GM10266 (cell line): ENCODE data around the gene RBMS3.
"Not testable (repeated sequence)": the region's sequence is repeated elsewhere in the genome, so short reads cannot be mapped to it uniquely, and the experiment has no call there.

Experiments used
- DNase-seq: peaks from one replicate; pipeline ENCODE4 v3.0.0; 2012; ENCODE audit errors: extremely low spot score
- CTCF ChIP-seq: IDR thresholded peaks from 2 replicates; pipeline ENCODE4 v1.5.1; 2012; ENCODE audit warnings: mild to moderate bottlenecking, low read depth; ENCODE audit not compliant: control insufficient read depth, insufficient read depth; ENCODE audit errors: missing control alignments

Gene RBMS3

DNA sequence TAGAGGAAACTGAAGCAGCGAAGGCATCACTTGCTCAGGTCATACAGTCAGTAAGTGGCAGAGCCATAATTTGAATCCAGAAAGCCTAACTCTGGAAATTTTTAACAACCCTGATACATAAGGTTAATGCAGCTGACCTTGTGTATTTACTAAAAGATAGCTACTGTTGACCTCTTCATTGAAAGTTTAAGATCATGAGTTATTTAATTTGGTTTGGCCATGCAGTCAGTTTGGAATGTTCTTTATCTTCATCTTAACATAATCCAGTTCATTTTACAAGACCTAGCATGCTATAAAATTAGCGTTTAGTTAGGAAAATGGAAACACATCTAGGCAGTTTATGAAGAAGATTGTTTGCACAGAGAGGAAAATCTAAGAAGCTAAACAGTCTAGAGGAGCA, 240.9 kb downstream of the RBMS3 start:
- TF ChIP-seq CTCF: no peak
- no peak for DNase-seq

DNA sequence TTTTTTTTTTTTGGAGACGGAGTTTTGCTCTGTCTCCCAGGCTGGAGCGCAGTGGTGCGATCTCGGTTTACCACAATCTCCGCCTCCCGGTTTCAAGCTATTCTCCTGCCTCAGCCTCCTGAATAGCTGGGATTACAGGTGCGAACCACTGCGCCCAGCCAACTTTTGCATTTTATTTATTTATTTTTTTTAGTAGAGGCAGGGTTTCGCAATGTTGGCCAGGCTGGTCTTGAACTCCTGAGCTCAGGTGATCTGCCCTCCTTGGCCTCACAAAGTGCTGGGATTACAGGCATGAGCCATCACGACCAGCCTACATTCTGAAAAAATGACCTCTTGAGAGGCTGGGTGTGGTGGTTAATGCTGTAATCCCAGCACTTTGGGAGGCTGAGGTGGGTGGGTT, 243.6 kb downstream of the RBMS3 start:
- not testable (repeated sequence) for DNase-seq

DNA sequence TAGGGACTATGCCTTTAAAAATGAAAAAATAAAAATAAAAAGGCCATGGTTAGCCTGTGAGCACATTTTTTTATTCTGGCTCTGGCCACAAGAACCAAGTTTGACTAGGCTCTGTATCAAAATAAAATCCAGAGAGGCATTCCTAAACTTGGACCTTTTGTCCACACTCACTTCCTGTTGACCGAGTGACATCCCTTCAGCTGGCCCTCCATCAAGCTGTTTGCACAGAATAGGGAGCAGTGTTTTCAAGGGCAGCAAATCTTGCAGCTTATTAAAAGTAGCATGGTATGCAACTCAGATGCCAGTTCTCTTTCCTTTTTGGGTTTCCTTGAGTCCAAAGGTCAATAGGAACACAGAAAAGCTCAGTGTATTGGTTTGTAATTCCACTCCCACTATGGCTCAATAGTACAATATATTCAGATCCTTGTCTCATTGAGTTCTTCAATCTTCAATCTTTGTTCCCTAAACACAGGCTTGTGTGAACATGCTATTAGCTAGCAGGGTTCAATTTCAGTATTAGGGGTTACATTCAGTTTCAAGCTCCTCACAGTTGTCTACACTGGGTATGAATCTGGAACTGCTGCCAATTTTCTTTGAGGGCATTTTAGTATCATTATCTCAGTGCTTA, 244.5 kb downstream of the RBMS3 start:
- no peak for DNase-seq
- no peak for TF ChIP-seq CTCF

GRCh38 chr3:29527246-29527645, 246.4 kb downstream of the RBMS3 start:
- no peak for TF ChIP-seq CTCF
- no peak for DNase-seq

DNA sequence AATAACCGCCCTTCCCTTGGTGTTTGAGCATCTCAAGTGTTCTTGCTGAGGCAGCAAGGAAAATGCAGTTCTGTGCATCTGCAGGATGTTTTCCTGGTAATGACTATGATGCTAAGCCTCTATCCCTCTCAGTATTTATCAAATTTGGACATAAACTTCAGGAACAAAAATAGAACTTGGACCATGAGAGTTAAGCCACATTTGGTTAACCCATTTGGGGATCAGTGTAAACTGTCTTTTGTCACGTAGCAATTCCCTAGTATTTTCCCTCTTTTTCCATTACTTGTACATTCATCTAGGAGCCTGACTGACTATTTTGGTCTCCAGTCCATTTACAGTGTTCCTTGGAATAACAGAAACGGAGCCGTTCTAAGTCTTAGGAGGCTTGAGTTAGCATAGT, 250.8 kb downstream of the RBMS3 start:
- no peak for TF ChIP-seq CTCF
- no peak for DNase-seq

DNA sequence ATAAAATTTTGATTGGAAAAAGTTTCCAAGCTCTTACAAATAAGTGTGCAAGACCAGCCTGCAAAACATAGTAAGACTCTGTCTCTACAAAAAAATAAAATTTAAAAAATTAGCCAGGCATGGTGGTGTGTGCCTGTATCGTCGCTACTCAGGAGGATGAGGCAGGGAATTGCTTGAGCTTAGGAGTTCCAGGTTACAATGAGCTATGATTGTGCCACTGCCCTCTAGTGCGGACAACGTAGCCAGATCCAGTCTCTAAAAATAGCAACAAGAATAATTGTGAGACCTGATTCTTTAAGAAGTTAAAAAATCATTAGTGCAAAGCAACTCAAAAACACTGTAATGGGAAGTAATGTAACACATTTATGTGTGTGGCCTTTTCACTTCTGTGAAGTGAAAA, 251.6 kb downstream of the RBMS3 start:
- no peak for DNase-seq
- TF ChIP-seq CTCF: no peak

- no peak for DNase-seq
- TF ChIP-seq CTCF: no peak
These were observed 253.1 kb downstream of the RBMS3 start for GRCh38 chr3:29534006-29534405.

- no peak for TF ChIP-seq CTCF
- DNase-seq: no peak
These were observed 255.3 kb downstream of the RBMS3 start for GRCh38 chr3:29536016-29536758.
